Activated CD4-positive, alpha-beta T cell treated with anti-CD3 and anti-CD28 coated beads for 24 hours (primary cell): ENCODE results near the gene TMEM272.

Experiments used
- DNase-seq, 2 donors: peaks; one replicate each; pipeline ENCODE4 v3.0.0-alpha.2; 2020; ENCODE audit warnings: low read depth in 2 of 2

The TMEM272 gene, protein sequence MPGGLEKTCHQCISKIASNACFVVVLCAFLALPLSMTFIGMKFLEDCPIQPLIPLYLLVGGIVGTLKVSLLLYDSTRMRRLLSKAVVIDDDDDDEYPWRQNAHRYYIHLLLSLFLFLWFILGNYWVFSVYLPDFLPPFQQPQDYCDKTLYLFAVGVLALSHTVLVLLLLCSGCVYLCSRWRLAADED

DNA sequence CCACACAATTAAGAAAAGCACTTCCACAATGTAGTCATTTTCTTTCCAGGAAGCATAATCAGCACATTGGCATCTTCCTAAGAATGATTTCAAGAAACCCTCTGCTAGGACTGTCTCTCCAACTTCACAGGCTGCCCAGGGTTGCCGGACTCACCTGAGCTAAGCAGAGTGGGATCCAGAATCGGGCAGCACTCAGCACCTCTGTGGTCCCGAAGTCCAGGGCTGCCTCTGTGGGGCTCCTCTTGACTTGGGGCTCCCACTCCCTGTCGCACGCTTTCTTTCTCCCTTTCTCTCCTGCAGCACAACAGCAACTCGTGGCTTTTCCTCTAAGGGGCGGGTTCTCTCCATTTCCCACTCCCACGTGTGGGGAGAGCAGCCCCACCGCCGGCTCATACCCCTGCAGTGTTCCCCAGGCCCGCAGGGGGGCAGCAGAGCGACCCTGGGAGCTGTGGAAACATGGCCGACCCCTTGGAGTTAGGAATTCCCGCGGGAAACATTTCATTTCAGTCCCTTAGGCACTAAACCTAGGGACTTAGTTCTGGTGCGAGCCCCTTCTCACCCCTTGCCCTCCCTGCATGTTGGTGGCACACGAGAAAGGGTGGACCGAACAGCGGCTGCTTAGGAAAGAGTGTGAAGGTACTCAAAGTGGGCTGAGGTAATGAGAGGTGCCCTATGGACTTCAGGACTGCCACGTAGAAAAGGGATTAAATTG, at the start of gene TMEM272:
Gene TMEM272 (minus strand): TSS at position 316 of the 712 bp plus-strand sequence. CDS start 6,647 bp downstream, outside the sequence.
- peak; percentile 31 to 53 for DNase-seq

GRCh38 chr13:51894239-51894638, 49.3 kb upstream of the TMEM272 start:
- DNase-seq = no peak

GRCh38 chr13:51892657-51893056, 47.7 kb upstream of the TMEM272 start:
- DNase-seq = no peak

DNA sequence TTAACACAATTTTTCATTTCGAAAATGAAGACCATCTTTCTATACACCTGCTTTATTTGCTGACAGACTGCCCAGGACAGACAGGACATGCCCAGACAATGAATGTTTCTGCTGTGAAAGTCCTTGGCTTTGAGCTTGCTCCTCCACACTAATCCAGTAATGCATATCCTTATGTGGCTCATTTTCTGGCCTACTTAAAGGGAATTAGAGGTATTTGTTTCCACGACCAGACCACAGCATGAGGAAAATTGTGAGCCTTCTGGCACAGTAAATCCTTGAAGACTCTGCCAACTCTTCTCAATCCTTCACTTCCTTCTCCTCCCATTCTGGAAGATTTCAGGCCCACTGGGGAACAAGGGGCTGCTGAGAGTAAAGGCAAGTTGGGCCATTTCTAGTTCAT, 42.5 kb upstream of the TMEM272 start:
- no peak for DNase-seq

DNA sequence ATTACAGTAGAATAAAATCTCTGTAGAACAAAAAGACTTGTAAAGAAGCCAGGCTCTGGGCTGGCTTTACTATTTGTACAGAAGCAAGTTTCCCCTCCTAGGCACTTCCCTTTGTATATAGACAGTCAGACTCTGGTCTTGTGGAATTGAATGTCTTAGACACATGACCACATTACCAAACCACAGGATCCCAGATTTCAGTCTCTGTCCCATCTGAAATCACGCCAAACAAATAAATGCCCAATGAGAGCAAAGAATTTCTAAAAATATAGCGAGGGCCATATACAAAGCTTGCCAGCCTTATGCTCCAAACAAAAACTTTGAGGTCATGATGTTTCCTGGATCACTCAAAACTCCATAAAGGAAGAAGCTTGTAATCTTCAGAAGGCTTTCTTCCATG, 40.7 kb upstream of the TMEM272 start:
- DNase-seq = no peak

DNA sequence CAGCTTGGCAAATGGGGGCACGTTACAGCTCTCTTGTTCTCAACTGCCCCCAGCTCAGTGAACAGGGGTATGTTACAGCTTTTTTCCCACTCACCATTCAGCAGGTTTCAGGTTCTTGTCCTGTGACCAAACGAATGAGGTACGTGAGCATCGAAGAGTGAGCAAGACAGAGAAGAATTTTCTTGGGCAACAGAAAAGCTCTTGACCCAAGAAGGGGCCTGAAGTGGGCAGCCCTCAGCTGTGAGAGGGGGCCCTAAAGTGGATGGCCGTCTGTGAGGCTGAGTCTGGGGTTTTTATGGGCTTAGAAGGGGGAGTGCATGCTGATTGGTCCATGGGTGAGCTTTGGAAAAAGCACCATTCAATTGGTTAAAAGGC, 38.2 kb upstream of the TMEM272 start:
- no peak for DNase-seq

- no peak for DNase-seq
Observed at GRCh38 chr13:51882570-51883225, 37.7 kb upstream of the TMEM272 start.

DNA sequence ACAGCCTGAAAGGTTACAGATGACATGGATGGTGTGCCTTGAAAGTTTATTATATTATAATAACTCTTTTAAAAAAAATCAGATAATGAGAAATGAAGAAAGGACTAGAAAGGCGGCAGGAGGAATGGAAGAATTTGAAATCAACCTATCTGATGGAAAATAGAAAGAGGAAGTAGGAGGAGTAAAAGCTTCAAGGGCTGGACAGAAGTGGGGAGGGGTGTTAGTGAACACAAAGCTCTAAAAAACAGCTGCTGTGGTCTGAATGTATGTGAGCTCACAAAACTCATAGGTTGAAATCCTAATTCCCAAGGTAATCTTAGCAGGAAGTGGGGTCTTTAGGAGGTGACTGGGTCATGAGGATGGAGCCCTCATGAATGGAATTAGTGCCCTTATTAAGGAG, 36.3 kb upstream of the TMEM272 start:
- no peak for DNase-seq

DNA sequence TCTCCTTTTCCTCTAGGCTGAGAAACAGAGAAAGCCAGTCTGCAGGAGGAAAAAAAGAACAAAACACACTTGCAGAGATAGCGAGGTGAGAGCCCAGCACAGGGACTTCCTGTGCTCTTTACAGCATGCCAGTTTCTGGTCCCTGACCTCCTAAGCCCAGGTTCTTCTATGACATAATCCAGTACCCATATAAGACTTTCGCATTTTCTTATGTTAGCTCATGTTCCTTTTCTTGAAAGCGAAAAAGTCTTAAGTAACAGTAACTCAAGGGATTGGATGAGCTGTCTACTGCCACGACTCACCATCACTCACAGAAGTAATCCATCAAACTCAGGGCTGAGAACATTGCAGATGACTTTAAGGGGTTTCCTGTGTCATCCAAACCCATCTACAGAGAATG, 34.2 kb upstream of the TMEM272 start:
- no peak for DNase-seq

GRCh38 chr13:51874651-51875050, 29.7 kb upstream of the TMEM272 start:
- no peak for DNase-seq

DNA sequence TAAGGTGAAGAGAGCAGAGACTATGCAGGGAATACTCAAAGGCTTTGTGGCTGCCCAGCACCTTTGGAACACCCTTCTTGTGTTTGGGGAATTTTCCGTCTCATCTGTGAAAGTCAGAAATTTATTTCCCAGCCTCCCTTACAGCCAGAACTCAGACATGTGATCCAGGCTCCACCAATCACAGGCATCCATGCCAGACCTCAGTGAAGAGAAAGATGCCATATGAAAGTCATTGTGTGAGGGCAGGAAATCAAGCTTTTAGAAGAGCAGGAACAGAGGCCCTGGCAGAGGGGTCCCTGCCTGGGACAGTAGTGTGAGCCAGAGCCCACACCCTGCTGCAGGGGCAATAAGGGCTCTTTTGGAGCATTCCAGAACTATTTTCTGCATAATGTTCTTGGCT, 28.9 kb upstream of the TMEM272 start:
- no peak for DNase-seq

DNA sequence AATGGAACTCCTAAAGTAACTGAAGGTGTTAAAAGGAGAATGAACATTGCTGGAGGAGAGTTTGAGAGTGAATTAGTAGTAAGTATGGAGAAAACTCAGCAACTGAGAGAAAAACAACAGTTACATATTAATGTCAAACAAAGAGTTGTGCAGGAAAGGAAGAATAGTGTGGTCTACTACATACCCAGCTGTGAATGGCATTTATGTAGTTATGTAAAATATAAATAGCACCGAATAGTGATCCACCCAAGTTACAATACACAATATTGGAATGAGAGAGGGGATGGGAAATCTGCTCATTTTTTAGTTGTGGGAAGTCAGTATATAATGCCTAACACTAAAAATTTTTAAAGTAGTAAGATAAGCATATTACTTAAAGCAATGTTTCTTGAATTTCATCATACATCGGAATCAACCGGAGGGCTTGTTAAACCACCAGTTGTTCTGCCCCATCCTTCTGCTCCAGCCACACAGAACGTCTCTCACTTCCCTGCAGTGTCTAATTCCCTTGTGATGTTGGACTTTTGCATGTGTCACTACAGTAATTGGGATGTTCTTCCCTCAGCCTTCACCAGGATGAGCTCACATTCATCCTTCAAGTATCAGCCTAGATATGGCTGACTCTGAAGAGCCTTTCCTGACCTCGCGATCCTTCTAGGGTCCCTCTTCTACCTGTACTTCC, 28.3 kb upstream of the TMEM272 start:
- DNase-seq = no peak

DNA sequence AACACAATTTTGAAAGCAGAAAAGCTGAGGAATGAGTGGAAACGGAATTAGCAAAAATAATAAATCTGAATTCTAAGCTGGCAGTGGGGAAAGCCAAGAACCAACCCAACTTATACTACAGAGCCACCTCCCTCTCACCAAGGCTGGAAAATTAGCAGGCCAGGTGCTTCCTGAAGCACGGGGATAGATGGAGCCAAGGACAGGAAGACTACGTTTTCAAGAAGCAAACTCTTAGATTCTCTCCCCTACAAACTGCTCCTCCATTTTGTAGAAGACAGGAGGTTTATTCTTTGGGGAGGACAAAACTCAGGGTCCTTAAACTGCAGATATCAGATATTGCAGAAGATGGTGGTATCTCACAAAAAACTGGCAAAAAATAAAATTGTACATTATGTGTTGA, 25.6 kb upstream of the TMEM272 start:
- DNase-seq = no peak

GRCh38 chr13:51869916-51870315, 24.9 kb upstream of the TMEM272 start:
- no peak for DNase-seq

DNA sequence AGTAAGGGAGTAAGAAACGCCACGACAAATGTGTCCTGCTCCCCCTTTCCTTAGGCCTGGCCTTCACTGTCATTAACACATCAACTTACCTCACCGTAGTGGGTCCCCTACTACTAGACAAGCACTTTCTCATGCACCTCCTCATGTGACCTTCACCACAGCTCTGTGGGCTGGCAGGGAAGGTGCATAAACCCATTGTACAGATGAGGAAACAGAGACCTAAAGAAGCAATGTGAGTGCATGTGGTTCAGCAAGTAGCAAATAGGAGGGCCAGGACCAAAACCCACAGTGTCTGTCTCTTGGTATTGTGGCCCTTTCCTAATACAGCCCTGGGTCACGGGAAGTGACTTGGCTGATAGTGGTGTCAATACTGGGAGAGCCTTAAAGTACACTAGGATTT, 22.1 kb upstream of the TMEM272 start:
- no peak for DNase-seq

DNA sequence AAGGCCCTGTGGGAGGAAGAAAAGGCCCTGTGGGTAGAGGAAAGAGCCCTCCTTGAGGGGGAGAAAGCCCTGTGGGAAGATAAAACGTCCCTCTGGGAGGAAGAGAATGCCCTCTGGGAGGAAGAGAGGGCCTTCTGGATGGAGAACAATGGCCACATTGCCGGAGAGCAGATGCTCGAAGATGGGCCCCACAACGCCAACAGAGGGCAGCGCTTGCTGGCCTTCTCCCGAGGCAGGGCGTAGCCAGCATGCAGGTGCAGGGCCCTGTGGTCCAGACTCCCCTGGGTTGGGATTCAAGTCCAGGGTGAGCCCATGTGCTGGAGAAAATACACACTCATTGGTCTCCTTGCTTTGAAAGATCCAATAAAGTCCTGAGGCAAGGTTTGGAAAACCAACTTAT, 20.9 kb upstream of the TMEM272 start:
- DNase-seq = no peak

GRCh38 chr13:51862957-51863356, 18.0 kb upstream of the TMEM272 start:
- DNase-seq = no peak

DNA sequence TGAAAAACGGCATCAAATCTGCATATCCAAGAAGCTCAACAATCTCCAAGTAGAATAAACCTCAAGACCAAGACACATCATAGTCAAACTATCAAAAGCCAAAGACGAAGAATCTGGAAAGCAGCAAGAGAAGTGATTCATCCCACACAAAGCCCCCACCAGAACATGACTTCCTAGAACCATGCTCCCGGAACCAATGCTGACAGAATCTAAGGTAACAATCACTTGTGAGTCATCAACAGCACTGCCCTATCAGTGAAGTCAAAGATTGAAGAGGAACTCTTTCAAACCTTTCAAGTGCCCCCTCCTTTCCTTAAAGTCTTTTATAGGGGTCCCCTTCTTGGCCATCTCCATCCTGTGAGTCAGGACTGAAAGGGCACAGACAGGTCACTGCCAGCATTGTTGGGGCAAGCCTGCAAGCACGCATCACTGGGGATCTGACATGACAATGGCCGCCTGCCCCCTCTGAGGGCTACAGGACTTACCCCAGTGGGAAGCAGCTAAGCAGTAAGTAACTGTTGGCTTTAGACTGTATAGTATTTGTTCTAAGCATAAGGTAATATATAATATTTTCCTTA, 16.8 kb upstream of the TMEM272 start, which contains the start of gene CCDC70:
Gene CCDC70 (plus strand): TSS at position 247 of the 578 bp plus-strand sequence. CDS start 3,443 bp downstream, outside the sequence.
- no peak for DNase-seq

GRCh38 chr13:51858433-51859247, 13.7 kb upstream of the TMEM272 start:
- no peak for DNase-seq

- DNase-seq = no peak
Observed at GRCh38 chr13:51856998-51857397, 12.0 kb upstream of the TMEM272 start.

DNA sequence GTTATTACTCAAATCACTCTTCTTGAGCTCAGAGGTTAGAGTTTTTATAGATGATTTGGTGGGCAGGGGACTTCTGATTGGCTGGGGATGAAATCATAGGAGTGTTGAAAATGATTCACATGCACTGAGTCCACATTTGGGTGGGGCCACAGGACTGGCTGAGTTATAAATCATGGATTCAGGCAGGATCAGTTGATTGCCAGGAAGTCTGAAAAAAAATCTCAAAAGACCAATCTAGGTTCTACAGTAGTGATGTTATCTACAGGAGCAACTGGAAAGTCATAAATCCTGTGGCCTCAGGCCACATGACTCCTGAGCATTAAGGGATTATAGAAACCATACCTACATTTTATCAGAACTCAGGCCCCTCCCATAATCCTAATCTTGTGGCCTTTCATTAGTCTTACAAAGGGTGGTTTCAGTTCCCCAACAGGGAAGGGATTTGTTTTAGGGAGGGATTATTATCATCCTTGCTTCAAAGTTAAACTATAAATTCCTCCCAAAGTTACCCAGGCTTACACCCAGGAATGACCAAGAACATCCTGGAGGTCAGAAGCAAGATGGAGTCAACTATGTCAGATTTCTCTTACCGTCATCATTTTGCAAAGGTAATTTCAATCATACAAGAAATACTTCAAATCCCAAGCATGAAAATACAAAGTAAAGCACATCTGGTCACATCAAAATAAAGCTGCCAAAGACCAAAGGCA, 11.2 kb upstream of the TMEM272 start:
- no peak for DNase-seq
